ENCODE data around the gene PFKP.

GRCh38 chr10:3150366-3150765 is 83.0 kb downstream of the PFKP start:
- TF ChIP-seq CTCF (IDR thresholded peaks at IDR 0.05) (no peak), POLR2A (IDR thresholded peaks at IDR 0.05) (no peak)
